ENCODE results near the gene HAX1.

HAX1 gene

DNA sequence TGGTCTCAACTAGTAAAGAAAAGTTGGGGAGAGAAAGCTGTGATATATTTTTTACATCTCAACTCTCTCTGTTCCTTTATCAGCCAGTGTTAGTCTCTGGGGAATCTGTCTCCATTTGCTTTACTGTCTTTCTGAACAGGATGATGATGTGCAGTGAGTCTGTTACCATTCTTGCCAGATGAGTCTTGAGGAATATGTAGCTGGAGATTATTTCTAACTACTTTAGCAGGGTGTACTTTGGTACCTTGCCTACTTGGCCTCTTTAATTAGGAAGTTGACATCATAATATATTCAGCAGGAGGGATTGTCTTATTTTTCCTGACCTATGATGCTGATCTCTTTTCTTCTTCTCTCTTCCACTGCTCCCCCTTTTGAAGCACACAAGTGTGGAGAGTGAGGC, 15.7 kb upstream of the HAX1 start:
- TF ChIP-seq, protein P1, sequence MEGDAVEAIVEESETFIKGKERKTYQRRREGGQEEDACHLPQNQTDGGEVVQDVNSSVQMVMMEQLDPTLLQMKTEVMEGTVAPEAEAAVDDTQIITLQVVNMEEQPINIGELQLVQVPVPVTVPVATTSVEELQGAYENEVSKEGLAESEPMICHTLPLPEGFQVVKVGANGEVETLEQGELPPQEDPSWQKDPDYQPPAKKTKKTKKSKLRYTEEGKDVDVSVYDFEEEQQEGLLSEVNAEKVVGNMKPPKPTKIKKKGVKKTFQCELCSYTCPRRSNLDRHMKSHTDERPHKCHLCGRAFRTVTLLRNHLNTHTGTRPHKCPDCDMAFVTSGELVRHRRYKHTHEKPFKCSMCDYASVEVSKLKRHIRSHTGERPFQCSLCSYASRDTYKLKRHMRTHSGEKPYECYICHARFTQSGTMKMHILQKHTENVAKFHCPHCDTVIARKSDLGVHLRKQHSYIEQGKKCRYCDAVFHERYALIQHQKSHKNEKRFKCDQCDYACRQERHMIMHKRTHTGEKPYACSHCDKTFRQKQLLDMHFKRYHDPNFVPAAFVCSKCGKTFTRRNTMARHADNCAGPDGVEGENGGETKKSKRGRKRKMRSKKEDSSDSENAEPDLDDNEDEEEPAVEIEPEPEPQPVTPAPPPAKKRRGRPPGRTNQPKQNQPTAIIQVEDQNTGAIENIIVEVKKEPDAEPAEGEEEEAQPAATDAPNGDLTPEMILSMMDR (IDR thresholded peaks at IDR 0.05; ENCODE audit: low read depth, low read length), result no peak
- in situ Hi-C loops (cut with HindIII; ENCODE audit: low sequenced_read_pairs), result no loop called here
- H3K4me3 ChIP-seq (ENCODE audit: low read depth, low read length), result no peak overlapping the region
- DNase-seq (ENCODE audit: low read depth, low spot score), result no peak

DNA sequence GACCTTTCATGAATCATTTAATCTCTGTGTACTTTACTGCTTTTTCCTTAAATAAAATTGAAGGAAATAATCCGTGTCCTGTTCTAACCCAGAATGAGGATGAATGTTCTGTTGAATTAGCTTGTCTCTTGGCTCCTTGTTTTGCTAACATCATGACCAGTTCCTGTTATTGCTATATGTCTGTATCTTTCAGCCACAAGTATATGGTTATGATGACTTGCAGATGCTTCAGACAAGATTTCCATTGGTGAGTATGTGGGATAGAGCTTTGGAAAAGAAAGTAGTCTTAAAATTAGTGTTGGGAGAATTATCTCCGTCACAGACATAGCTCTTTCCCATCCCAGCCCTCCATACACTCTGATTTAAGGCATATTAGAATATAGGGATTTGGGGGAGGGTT, 13.6 kb upstream of the HAX1 start:
- TF ChIP-seq, protein P1 (IDR thresholded peaks at IDR 0.05; ENCODE audit: low read depth, low read length), result no peak
- in situ Hi-C loops (cut with HindIII; ENCODE audit: low sequenced_read_pairs), result no loop called here
- H3K4me3 ChIP-seq (ENCODE audit: low read depth, low read length), result no peak overlapping the region
- DNase-seq (ENCODE audit: low read depth, low spot score), result no peak

DNA sequence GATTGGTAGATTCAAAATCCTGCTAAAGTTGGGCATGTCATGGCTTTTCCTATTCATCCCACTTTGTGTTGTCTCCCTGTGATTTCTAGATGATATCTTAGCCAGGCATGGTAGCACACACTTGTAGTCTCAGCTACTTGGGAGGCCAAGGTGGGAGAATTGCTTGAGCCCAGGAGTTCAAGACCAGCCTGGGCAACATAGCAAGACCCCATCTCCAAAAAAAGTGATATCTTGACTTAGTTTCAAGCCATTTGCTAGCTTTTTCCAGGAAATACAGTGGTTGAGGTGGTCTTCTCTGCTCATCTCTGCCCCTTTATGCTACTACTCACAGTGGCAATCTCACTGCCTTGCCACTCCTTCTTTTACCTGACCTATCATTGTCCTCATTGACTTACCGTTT, 12.3 kb upstream of the HAX1 start:
- in situ Hi-C loops (cut with HindIII; ENCODE audit: low sequenced_read_pairs), result no loop called here
- no peak overlapping the region for H3K4me3 ChIP-seq (ENCODE audit: low read depth, low read length)
- no peak for DNase-seq (ENCODE audit: low read depth, low spot score)
- TF ChIP-seq, protein P1 (IDR thresholded peaks at IDR 0.05; ENCODE audit: low read depth, low read length), result no peak

DNA sequence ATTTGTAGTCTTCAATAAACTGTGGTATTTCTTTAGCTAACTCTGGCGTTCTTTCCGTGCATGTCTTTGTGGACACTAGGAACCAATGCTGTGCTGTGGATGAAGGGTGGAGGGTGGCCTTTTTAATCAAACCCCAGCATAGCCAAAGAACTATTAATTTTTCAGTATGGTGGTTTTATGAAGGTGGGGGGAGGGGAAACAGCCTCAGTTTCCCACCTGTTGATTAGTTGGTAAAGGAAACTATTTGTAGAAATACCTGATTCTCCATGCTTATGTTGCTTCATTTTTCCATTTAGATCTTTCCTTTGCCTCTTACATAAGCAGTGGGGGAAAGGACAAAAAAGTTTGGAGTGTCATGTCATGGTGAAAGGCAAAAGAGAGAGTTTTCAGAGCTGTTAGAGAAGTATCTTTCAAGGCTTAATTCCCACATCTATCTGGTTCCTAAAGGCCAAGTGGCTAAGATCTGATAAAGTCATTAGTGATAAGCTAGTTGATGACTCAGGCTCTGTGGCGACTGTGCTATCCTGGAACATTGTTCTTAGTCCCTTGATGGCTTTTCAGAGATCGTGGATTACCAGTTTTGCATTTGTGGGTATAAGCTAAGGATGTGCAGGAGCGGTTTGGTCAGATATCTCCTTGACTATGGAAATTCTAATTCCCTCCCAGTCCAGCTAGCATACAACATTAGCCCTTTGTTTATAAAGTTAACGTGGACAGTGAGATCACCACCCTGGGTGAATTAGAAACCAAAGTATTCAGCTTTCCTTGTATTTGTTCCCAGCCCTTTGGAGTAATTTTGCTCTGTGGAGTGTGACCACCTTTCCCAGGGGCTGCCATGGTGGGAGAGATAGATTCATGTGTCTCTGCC, 8.7 kb upstream of the HAX1 start:
- H3K4me3 ChIP-seq (ENCODE audit: low read depth, low read length), result no peak overlapping the region
- in situ Hi-C loops (cut with HindIII; ENCODE audit: low sequenced_read_pairs), result no loop called here

DNA sequence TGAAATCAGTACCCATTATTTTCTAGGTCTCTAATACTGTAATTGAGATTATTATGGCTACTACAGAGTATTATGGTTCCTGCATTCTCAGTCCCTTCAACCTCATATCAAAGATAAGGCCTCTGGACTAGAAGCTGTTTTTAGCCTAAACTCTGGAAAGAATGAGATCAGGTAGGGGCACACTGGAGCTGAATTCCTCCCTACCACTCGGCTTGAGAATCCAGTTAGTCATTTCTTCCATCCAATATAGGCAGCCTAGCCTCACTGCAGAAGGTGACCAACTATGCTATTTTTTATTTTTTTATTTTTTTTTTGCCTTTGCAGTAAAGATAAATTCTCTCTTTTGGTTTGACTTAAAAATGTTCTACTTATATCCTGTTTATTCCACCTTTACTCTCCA, 8.0 kb upstream of the HAX1 start:
- TF ChIP-seq, protein P1 (IDR thresholded peaks at IDR 0.05; ENCODE audit: low read depth, low read length), result no peak
- DNase-seq (ENCODE audit: low read depth, low spot score), result no peak
- in situ Hi-C loops (cut with HindIII; ENCODE audit: low sequenced_read_pairs), result no loop called here
- no peak overlapping the region for H3K4me3 ChIP-seq (ENCODE audit: low read depth, low read length)

More for the DNA sequence above, 8.7 kb upstream of the HAX1 start:
- TF ChIP-seq, protein P1 (IDR thresholded peaks at IDR 0.05; ENCODE audit: low read depth, low read length), result no peak
- DNase-seq (ENCODE audit: low read depth, low spot score), result no peak

DNA sequence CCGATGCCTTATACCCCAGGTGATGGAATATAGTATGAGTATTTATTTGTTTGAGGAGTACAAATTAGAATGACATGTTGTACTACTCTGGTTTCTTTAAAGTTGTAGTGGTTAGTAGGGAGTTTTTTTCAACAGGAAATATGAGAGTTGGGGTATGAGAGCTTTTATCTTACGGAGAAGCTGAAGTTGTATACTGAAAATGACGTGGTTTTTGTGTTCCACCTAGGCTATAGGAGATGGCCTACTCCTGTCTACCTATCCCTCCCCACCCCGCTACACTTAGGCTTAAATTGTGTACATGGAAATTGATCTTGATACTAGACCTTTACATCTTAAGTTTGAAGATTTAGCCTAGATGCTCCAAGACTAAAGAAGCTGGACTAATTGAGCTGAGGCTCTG, 6.8 kb upstream of the HAX1 start:
- H3K4me3 ChIP-seq (ENCODE audit: low read depth, low read length), result no peak overlapping the region
- in situ Hi-C loops (cut with HindIII; ENCODE audit: low sequenced_read_pairs), result no loop called here
- TF ChIP-seq, protein P1 (IDR thresholded peaks at IDR 0.05; ENCODE audit: low read depth, low read length), result no peak
- DNase-seq (ENCODE audit: low read depth, low spot score), result no peak
